SK-N-SH (cell line): ENCODE data around the gene DPYSL5.

ENCODE experiments used
- CTCF ChIP-seq: fragments of 200-600 bp; sonication (generic); IDR thresholded peaks from 2 replicates; pipeline ENCODE4 v1.6.1; 2017; ENCODE audit warnings: antibody characterized with exemption, mild to moderate bottlenecking, moderate library complexity
- EP300 ChIP-seq, 2 experiments: IDR thresholded peaks; 2 replicates each; pipeline versions ENCODE4 v1.4.0 to v1.6.1; 2012; ENCODE audit warnings: borderline replicate concordance in 1 of 2, low read depth in 1 of 2, low read length in 1 of 2
- FOXM1 ChIP-seq: IDR thresholded peaks from 2 replicates; pipeline ENCODE4 v1.4.0; 2012; ENCODE audit warnings: low read depth, mild to moderate bottlenecking
- GABPA ChIP-seq: IDR thresholded peaks from 2 replicates; pipeline ENCODE4 v1.4.0; 2012; ENCODE audit warnings: low read depth, mild to moderate bottlenecking
- MAX ChIP-seq: IDR thresholded peaks from 2 replicates; pipeline ENCODE4 v1.4.0; 2012; ENCODE audit warnings: low read depth
- RFX5 ChIP-seq: IDR thresholded peaks from 2 replicates; pipeline ENCODE4 v1.6.1; 2012; ENCODE audit warnings: mild to moderate bottlenecking, improper control_type of control experiment, low read length
- SMC3 ChIP-seq: IDR thresholded peaks from 2 replicates; pipeline ENCODE4 v1.6.1; 2012; ENCODE audit warnings: low read depth, low read length, improper control_type of control experiment
- ZBTB33 ChIP-seq: IDR thresholded peaks from 2 replicates; pipeline ENCODE4 v1.4.0; 2012; ENCODE audit warnings: low read depth, borderline replicate concordance

GRCh38 chr2:26971911-26972786, 124.2 kb downstream of the DPYSL5 start:
- no peak for TF ChIP-seq GABPA
- TF ChIP-seq EP300 (IDR thresholded peaks at IDR 0.05; ENCODE audit: borderline replicate concordance in 1 of 2, low read depth in 1 of 2, low read length in 1 of 2), result no peak
- TF ChIP-seq RFX5, result no peak
- no peak for TF ChIP-seq CTCF
- no peak for TF ChIP-seq ZBTB33
- TF ChIP-seq FOXM1, result no peak
- TF ChIP-seq SMC3, result no peak
- no peak for TF ChIP-seq MAX
